Measurements from ENCODE around the gene HAUS1.

Gene HAUS1

GRCh38 chr18:46104128-46104911, at the start of gene HAUS1:
TSS of gene HAUS1 (plus strand) at chr18:46104385. CDS start at chr18:46104412, 27 bp downstream.
- H3K4me3 ChIP-seq (replicated peaks; ENCODE audit: low read depth, low read length), result peak within 1 kb of the TSS; percentile 99
- H3K36me3 ChIP-seq (ENCODE audit: control insufficient read depth, insufficient read depth, low read length), result no peaks in the 10 kb centered on the region; the same call in 1 of the 2 replicates
- no peaks in the 10 kb centered on the region for H3K27me3 ChIP-seq (replicated peaks; ENCODE audit: control insufficient read depth, insufficient read depth, low read length)
- no peak for TF ChIP-seq CTCF (IDR thresholded peaks at IDR 0.05; ENCODE audit: insufficient read depth, low read length, poor library complexity, severe bottlenecking)
- peak; percentile 86 for DNase-seq (ENCODE audit: extremely low read depth, insufficient read length)

GRCh38 chr18:46054956-46055837, 49.0 kb upstream of the HAUS1 start:
- TF ChIP-seq CTCF (IDR thresholded peaks at IDR 0.05; ENCODE audit: insufficient read depth, low read length, poor library complexity, severe bottlenecking), result no peak
- Histone ChIP-seq H3K27me3 (replicated peaks; ENCODE audit: control insufficient read depth, insufficient read depth, low read length) (no peaks in the 10 kb centered on the region), H3K36me3 (ENCODE audit: control insufficient read depth, insufficient read depth, low read length) (no peaks in the 10 kb centered on the region), H3K4me3 (replicated peaks; ENCODE audit: low read depth, low read length) (no peak overlapping the region)
- DNase-seq (ENCODE audit: extremely low read depth, insufficient read length), result no peak

- peak; percentile 46 for DNase-seq (ENCODE audit: extremely low read depth, insufficient read length)
- no peak for TF ChIP-seq CTCF (IDR thresholded peaks at IDR 0.05; ENCODE audit: insufficient read depth, low read length, poor library complexity, severe bottlenecking)
- Histone ChIP-seq H3K4me3 (replicated peaks; ENCODE audit: low read depth, low read length) (no peak overlapping the region), H3K36me3 (ENCODE audit: control insufficient read depth, insufficient read depth, low read length) (no peaks in the 10 kb centered on the region), H3K27me3 (replicated peaks; ENCODE audit: control insufficient read depth, insufficient read depth, low read length) (no peaks in the 10 kb centered on the region)
Measured at GRCh38 chr18:46055838-46056230, 48.4 kb upstream of the HAUS1 start.

GRCh38 chr18:46060359-46060841, 43.8 kb upstream of the HAUS1 start:
- no peak for TF ChIP-seq CTCF (IDR thresholded peaks at IDR 0.05; ENCODE audit: insufficient read depth, low read length, poor library complexity, severe bottlenecking)
- no peak overlapping the region for H3K4me3 ChIP-seq (replicated peaks; ENCODE audit: low read depth, low read length)
- no peaks in the 10 kb centered on the region for H3K36me3 ChIP-seq (ENCODE audit: control insufficient read depth, insufficient read depth, low read length)
- no peaks in the 10 kb centered on the region for H3K27me3 ChIP-seq (replicated peaks; ENCODE audit: control insufficient read depth, insufficient read depth, low read length)
- DNase-seq (ENCODE audit: extremely low read depth, insufficient read length), result no peak

GRCh38 chr18:46061387-46061786, 42.8 kb upstream of the HAUS1 start:
- Histone ChIP-seq H3K4me3 (replicated peaks; ENCODE audit: low read depth, low read length) (no peak overlapping the region), H3K27me3 (replicated peaks; ENCODE audit: control insufficient read depth, insufficient read depth, low read length) (no peaks in the 10 kb centered on the region), H3K36me3 (ENCODE audit: control insufficient read depth, insufficient read depth, low read length) (no peaks in the 10 kb centered on the region)
- TF ChIP-seq CTCF (IDR thresholded peaks at IDR 0.05; ENCODE audit: insufficient read depth, low read length, poor library complexity, severe bottlenecking), result no peak
- DNase-seq (ENCODE audit: extremely low read depth, insufficient read length), result no peak

Measured in GM06990 (cell line).